IMR-90 (cell line): ENCODE data around the gene KRTCAP2. TPM values are rescaled to one million over a fixed set of nuclear protein-coding genes. Genes with fewer than 3 reads are reported as not detected.
A peak's percentile ranks its signal among the peaks of the same experiment; 100 is the strongest.
"Not testable (repeated sequence)": the region's sequence is repeated elsewhere in the genome, so short reads cannot be mapped to it uniquely, and the experiment has no call there.

Experiments
- ATAC-seq: fragments of 200-7000 bp; cut with Tn5 transposase; 2 replicates; pipeline ENCODE4 v1.9.1; 2020; ENCODE audit warnings: low read depth, mild to moderate bottlenecking, moderate library complexity
- BruUV-seq: library from RNA; stranded (reverse); fragments of 400-500 nt; replicated peaks from 2 replicates; lab custom pipeline; 2021; lab: Mats Ljungman, UMichigan
- CTCF ChIA-PET: fragments of 300-600 bp; formaldehyde crosslinking; extraction: SDS; loops from one replicate; lab custom pipeline; 2021; ENCODE audit warnings: antibody characterized with exemption; lab: Yijun Ruan, JAX
- POLR2A ChIA-PET: fragments of 300-600 bp; sonication (Branson Sonifier 250); formaldehyde crosslinking; loops from one replicate; lab custom pipeline; 2022; ENCODE audit warnings: antibody characterized with exemption; ENCODE audit not compliant: unreplicated experiment; lab: Charles Lee
- DNase-seq: peaks from one replicate; pipeline ENCODE4 v3.0.0; 2013
- H2AFZ ChIP-seq: replicated peaks from 2 replicates; pipeline ENCODE3; 2013; ENCODE audit warnings: low read length, mild to moderate bottlenecking; ENCODE audit not compliant: poor library complexity
- H2AK5ac ChIP-seq: 2 replicates; pipeline ENCODE4 v1.6.1; 2013; ENCODE audit warnings: low read depth, low read length, inconsistent platforms
- H2AK9ac ChIP-seq: replicated peaks from 2 replicates; pipeline ENCODE3; 2013; ENCODE audit warnings: mild to moderate bottlenecking, low read depth, low read length, moderate library complexity; ENCODE audit not compliant: poor library complexity
- H2BK120ac ChIP-seq: 2 replicates; pipeline ENCODE4 v1.6.1; 2013; ENCODE audit warnings: low read depth, low read length, inconsistent platforms
- H2BK15ac ChIP-seq: 3 replicates; pipeline ENCODE4 v1.6.1; 2013; ENCODE audit warnings: low read depth, low read length, inconsistent platforms
- H2BK20ac ChIP-seq: 2 replicates; pipeline ENCODE4 v1.6.1; 2013; ENCODE audit warnings: low read depth, mild to moderate bottlenecking, inconsistent platforms, low read length, moderate library complexity
- H2BK5ac ChIP-seq: 2 replicates; pipeline ENCODE4 v1.6.1; 2013; ENCODE audit warnings: mild to moderate bottlenecking, low read depth, low read length, inconsistent platforms; ENCODE audit not compliant: poor library complexity, severe bottlenecking
- H3K14ac ChIP-seq: replicated peaks from 2 replicates; pipeline ENCODE4 v1.6.1; 2013; ENCODE audit warnings: low read depth, low read length, inconsistent platforms
- H3K18ac ChIP-seq: 2 replicates; pipeline ENCODE4 v1.6.1; 2013; ENCODE audit warnings: low read depth, low read length, control low read depth
- H3K23ac ChIP-seq: 2 replicates; pipeline ENCODE4 v1.6.1; 2013; ENCODE audit warnings: low read depth, low read length, inconsistent platforms
- H3K27ac ChIP-seq: 2 replicates; pipeline ENCODE4 v1.5.1; 2013; ENCODE audit warnings: mild to moderate bottlenecking, control low read depth, low read length; ENCODE audit not compliant: insufficient read depth
- H3K27me3 ChIP-seq: 2 replicates; pipeline ENCODE4 v1.6.1; 2013; ENCODE audit warnings: low read length; ENCODE audit not compliant: control insufficient read depth, insufficient read depth
- H3K36me3 ChIP-seq: 2 replicates; pipeline ENCODE4 v1.6.1; 2013; ENCODE audit warnings: low read length, mixed read lengths; ENCODE audit not compliant: control insufficient read depth, insufficient read depth
- H3K4ac ChIP-seq: 2 replicates; pipeline ENCODE4 v1.6.1; 2013; ENCODE audit warnings: low read depth, low read length, inconsistent platforms
- H3K4me1 ChIP-seq: 2 replicates; pipeline ENCODE4 v1.6.1; 2013; ENCODE audit warnings: low read length, mixed read lengths; ENCODE audit not compliant: control insufficient read depth, insufficient read depth
- H3K4me2 ChIP-seq: 2 replicates; pipeline ENCODE4 v1.6.1; 2013; ENCODE audit warnings: low read depth, mild to moderate bottlenecking, control low read depth, low read length, moderate library complexity
- H3K4me3 ChIP-seq: 2 replicates; pipeline ENCODE4 v1.5.1; 2013; ENCODE audit warnings: low read depth, mild to moderate bottlenecking, control low read depth, low read length, moderate library complexity; ENCODE audit not compliant: insufficient read depth
- H3K56ac ChIP-seq: 2 replicates; pipeline ENCODE4 v1.6.1; 2013; ENCODE audit warnings: low read length, inconsistent platforms; ENCODE audit not compliant: insufficient read depth; ENCODE audit errors: extremely low read depth
- H3K79me1 ChIP-seq, 2 experiments: 2 replicates each; pipeline ENCODE4 v1.6.1; 2013; ENCODE audit warnings: low read length in 2 of 2, inconsistent platforms in 1 of 2, low read depth in 1 of 2
- H3K9ac ChIP-seq: 2 replicates; pipeline ENCODE4 v1.6.1; 2013; ENCODE audit warnings: low read depth, low read length, control low read depth
- H3K9me1 ChIP-seq: 2 replicates; pipeline ENCODE4 v1.6.1; 2013; ENCODE audit warnings: low read length, inconsistent platforms; ENCODE audit not compliant: insufficient read depth
- H3K9me3 ChIP-seq: 2 replicates; pipeline ENCODE4 v1.6.1; 2013; ENCODE audit warnings: low read length; ENCODE audit not compliant: control insufficient read depth, insufficient read depth
- H4K20me1 ChIP-seq: 2 replicates; pipeline ENCODE4 v1.6.1; 2013; ENCODE audit warnings: low read length, inconsistent platforms; ENCODE audit not compliant: insufficient read depth
- H4K5ac ChIP-seq: 2 replicates; pipeline ENCODE4 v1.6.1; 2013; ENCODE audit warnings: mild to moderate bottlenecking, low read depth, low read length, control low read depth
- H4K8ac ChIP-seq, 2 experiments: 2 replicates each; pipeline ENCODE4 v1.6.1; 2013; ENCODE audit warnings: low read depth in 2 of 2, low read length in 2 of 2, control low read depth in 1 of 2, inconsistent platforms in 1 of 2
- H4K91ac ChIP-seq: 2 replicates; pipeline ENCODE4 v1.6.1; 2013; ENCODE audit warnings: low read depth, low read length, inconsistent platforms; ENCODE audit not compliant: insufficient read depth
- FOS ChIP-seq: fragments of 150-350 bp; IDR thresholded peaks from 2 replicates; pipeline ENCODE4 v1.6.1; 2016; ENCODE audit warnings: low read depth, low read length
- RAD21 ChIP-seq: IDR thresholded peaks from 2 replicates; pipeline ENCODE4 v1.6.1; 2012; ENCODE audit warnings: low read length, improper control_type of control experiment
- WGBS, 2 experiments: methylation state at CpG; one replicate each; pipeline versions ENCODE4 v1.1.5 to v1.1.7; 2013; ENCODE audit warnings: missing lambda C conversion rate in 2 of 2; ENCODE audit not compliant: insufficient read length in 1 of 2; ENCODE audit errors: extremely low coverage in 2 of 2; 5-methylcytosine and 5-hydroxymethylcytosine counted together
- dilution Hi-C: fragments of 300-500 bp; cut with HindIII; formaldehyde crosslinking; loops from one replicate; pipeline ENCODE4 v1.14.3; 2018; ENCODE audit warnings: low sequenced_read_pairs; ENCODE audit not compliant: unreplicated experiment
- in situ Hi-C: fragments of 300-500 bp; cut with MboI; formaldehyde crosslinking; loops from 3 replicates; pipeline ENCODE4 v1.14.3; 2019; ENCODE audit warnings: low sequenced_read_pairs, inconsistent platforms, mixed read lengths
- intact Hi-C: fragments of 100-400 bp; cut with micrococcal nuclease; formaldehyde crosslinking; loops from 2 replicates; pipeline ENCODE4 v1.10.0; 2022
- polyA plus RNA-seq, 3 experiments: library from polyadenylated mRNA; depleted of rRNA; stranded (reverse); fragments of >200 nt; gene quantifications; 2 replicates each; pipeline ENCODE4 v1.2.3, GENCODE V29; 2012; ENCODE audit warnings: low replicate concordance in 1 of 3
- total RNA-seq: library from RNA; depleted of rRNA; stranded (reverse); fragments of >200 nt; gene quantifications from 2 replicates; pipeline ENCODE4 v1.2.3, GENCODE V29; 2012
- TF ChIP-seq, protein P1 (sequence below): fragments of 150-350 bp; IDR thresholded peaks from 2 replicates; pipeline ENCODE4 v1.6.1; 2017; ENCODE audit warnings: mild to moderate bottlenecking, antibody characterized with exemption, low read length, low read depth

KRTCAP2 gene
- total and polyA plus RNA-seq, 2 of the 4 experiments (the other 2 are of a cell fraction), result 76.7 to 232 TPM

DNA sequence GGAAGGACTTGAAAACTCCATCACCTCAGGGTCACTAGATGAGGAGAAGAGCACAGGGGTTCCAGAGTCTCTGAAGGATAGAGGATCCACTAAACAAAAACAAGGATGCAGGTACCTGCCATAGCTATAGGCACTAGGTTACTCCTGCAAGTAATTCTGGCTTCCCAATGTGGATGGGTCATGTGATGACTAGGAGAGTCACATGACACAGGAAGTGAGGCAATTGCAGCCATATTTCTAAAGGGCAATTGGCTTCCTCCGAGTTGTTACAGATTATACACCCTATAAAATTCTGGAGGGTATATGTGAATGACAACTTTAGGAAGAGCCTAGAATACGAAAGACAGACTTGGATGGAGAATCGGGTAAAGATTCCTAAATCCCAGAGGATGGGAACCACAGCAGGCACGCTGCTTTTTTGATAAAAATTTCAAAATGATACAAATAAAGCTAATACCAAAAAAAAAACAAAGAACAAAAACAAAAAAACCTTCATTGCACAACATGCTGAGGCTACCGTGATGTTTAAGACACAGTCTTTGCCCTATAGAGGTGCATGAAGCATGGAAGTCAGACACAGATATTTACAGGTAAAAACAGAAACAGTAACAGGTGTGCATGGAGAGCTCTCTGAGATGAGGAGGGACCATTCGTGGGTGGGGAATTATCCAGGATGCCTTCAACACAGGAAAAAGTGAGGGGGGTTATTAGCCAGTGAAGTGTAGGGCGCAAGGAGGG, 45.9 kb upstream of the KRTCAP2 start:
- H3K18ac ChIP-seq, result no peak overlapping the region
- peaks cover 6 to 23% of the 10 kb centered on the region in 2 experiments for H3K79me1 ChIP-seq
- ChIA-PET CTCF (interaction anchor here (0.6 kb wide), 1 partner anchor 1023 kb away, joined by 3 read pairs; no protein-coding TSS in a partner anchor), POLR2A (no interaction called here)
- H3K4me3 ChIP-seq, result no peak overlapping the region
- 0 out of 2 replicates have a peak overlapping the region, but pooled peaks have one; percentile 7 for H2BK120ac ChIP-seq
- BruUV-seq, result no TSS peak
- dilution Hi-C loops (no loop called here), in situ Hi-C loops (no loop called here), intact Hi-C loops (no loop called here)
- 20% methylated on average over 1 of the region's 7 CpGs; no CpG with 5 or more reads in 1 of the 2 experiments for WGBS, 2 experiments
- peak overlapping the region; percentile 62; the same call in 1 of the 2 replicates for H2AK5ac ChIP-seq
- H3K9ac ChIP-seq, result no peak overlapping the region
- H4K20me1 ChIP-seq, result no peaks in the 10 kb centered on the region
- H2AFZ ChIP-seq, result peak overlapping the region; percentile 87
- H3K56ac ChIP-seq, result no peak overlapping the region
- peaks cover 7% of the 10 kb centered on the region for H3K4me1 ChIP-seq
- H2BK15ac ChIP-seq, result peak overlapping the region; percentile 21; the same call in 1 of the 3 replicates
- H3K14ac ChIP-seq, result peak overlapping the region; percentile 29; the same call in 1 of the 2 replicates
- peaks cover 7% of the 10 kb centered on the region for H3K36me3 ChIP-seq
- H3K4ac ChIP-seq, result peak overlapping the region; percentile 29
- H3K9me1 ChIP-seq, result peaks cover 6% of the 10 kb centered on the region
- no peaks in the 10 kb centered on the region for H3K9me3 ChIP-seq
- ATAC-seq, result peak; percentile 55
- DNase-seq, result peak; percentile 69
- TF ChIP-seq FOS (peak; percentile 83), RAD21 (no peak)
- TF ChIP-seq, protein P1, sequence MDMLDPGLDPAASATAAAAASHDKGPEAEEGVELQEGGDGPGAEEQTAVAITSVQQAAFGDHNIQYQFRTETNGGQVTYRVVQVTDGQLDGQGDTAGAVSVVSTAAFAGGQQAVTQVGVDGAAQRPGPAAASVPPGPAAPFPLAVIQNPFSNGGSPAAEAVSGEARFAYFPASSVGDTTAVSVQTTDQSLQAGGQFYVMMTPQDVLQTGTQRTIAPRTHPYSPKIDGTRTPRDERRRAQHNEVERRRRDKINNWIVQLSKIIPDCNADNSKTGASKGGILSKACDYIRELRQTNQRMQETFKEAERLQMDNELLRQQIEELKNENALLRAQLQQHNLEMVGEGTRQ, result peak; percentile 99
- H2BK5ac ChIP-seq, result peak overlapping the region; percentile 28
- H2AK9ac ChIP-seq, result peak overlapping the region; percentile 20
- peak overlapping the region; percentile 43; the same call in 1 of the 2 replicates for H2BK20ac ChIP-seq
- H3K27me3 ChIP-seq, result no peaks in the 10 kb centered on the region
- no peak overlapping the region for H4K91ac ChIP-seq
- H3K4me2 ChIP-seq, result peak overlapping the region; percentile 60; the same call in 1 of the 2 replicates
- peak overlapping the region; percentile 61 to 95 for H4K8ac ChIP-seq
- no peak overlapping the region for H3K23ac ChIP-seq
- H3K27ac ChIP-seq, result peak overlapping the region; percentile 48
- peak overlapping the region; percentile 99 for H4K5ac ChIP-seq

DNA sequence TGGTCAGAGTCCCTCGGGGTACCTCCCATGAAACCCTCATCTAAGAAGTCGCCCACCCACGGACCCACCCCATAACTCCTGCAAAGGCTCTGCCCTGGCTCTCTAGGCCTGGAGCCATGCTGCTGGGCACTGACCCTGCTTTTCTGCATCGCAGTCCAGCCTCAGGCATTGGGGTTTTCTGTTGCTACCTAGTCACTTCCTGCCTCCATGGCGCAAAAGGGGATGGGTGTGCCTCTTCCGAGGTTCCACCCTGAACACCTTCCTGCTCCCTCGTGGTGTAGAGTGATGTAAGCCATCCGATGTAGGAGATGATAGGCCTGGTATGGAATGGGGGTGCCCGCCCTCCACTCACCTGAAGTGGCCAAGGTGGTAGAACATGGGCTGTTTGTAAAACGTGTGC, 41.6 kb upstream of the KRTCAP2 start:
- dilution Hi-C loops, result not testable (repeated sequence)

More for the DNA sequence above, 41.6 kb upstream of the KRTCAP2 start:
- H3K9ac ChIP-seq, H3K4me2 ChIP-seq, H2BK5ac ChIP-seq, H4K20me1 ChIP-seq, H3K14ac ChIP-seq, H2AFZ ChIP-seq, H4K8ac ChIP-seq, H3K9me3 ChIP-seq, H2BK15ac ChIP-seq, H2AK5ac ChIP-seq, H3K23ac ChIP-seq, H2BK20ac ChIP-seq, in situ Hi-C loops, POLR2A ChIA-PET, H3K27ac ChIP-seq, H2BK120ac ChIP-seq, H3K4me1 ChIP-seq, BruUV-seq, H3K27me3 ChIP-seq, H4K5ac ChIP-seq, ATAC-seq, H3K4me3 ChIP-seq, CTCF ChIA-PET, H3K18ac ChIP-seq, intact Hi-C loops, H2AK9ac ChIP-seq, DNase-seq, H3K9me1 ChIP-seq, H3K56ac ChIP-seq, H4K91ac ChIP-seq, H3K4ac ChIP-seq: not testable (repeated sequence)
- Histone ChIP-seq H3K36me3 (peaks cover 12% of the 10 kb centered on the region), H3K79me1 (peaks cover 9 to 18% of the 10 kb centered on the region in 2 experiments)
- no CpG with 5 or more reads among the region's 10 CpGs for WGBS, 2 experiments
